ENCODE data around the gene DENND4A.

Gene DENND4A

GRCh38 chr15:65787260-65787659 is 4.8 kb downstream of the DENND4A start:
- Histone ChIP-seq H2BK120ac (ENCODE audit: low read depth, low read length) (no peak overlapping the region), H3K18ac (ENCODE audit: low read length) (no peak overlapping the region), H2AFZ (ENCODE audit: low read length) (no peak overlapping the region), H3K27ac (replicated peaks; ENCODE audit: low read length) (no peak overlapping the region), H2BK15ac (ENCODE audit: low read length) (no peak overlapping the region), H4K91ac (ENCODE audit: low read depth, low read length, poor library complexity) (no peak overlapping the region), H3K4me2 (ENCODE audit: insufficient read depth, low read length, poor library complexity, severe bottlenecking) (no peak overlapping the region), H2AK5ac (ENCODE audit: low read depth, low read length) (no peak overlapping the region), H3K23ac (ENCODE audit: low read depth, low read length, poor library complexity) (no peak overlapping the region), H4K8ac (ENCODE audit: low read depth, low read length) (no peak overlapping the region), H3K36me3 (replicated peaks in 1 of 2; ENCODE audit: control insufficient read depth in 2 of 2, insufficient read depth in 2 of 2, low read length in 2 of 2) (no peaks in the 10 kb centered on the region), H3K14ac (ENCODE audit: low read length) (no peak overlapping the region), H2BK12ac (ENCODE audit: low read length) (no peak overlapping the region), H3K79me1 (ENCODE audit: low read depth, low read length) (no peaks in the 10 kb centered on the region), H3K4me1 (ENCODE audit: control insufficient read depth in 2 of 2, insufficient read depth in 1 of 2, low read depth in 1 of 2, low read length in 2 of 2) (no peaks in the 10 kb centered on the region), H3K9me3 (replicated peaks in 1 of 2; ENCODE audit: control insufficient read depth in 2 of 2, insufficient read depth in 1 of 2, low read depth in 1 of 2, low read length in 2 of 2) (no peaks in the 10 kb centered on the region), H3K4me3 (ENCODE audit: low read length in 2 of 2) (no peak overlapping the region), H3K27me3 (ENCODE audit: control insufficient read depth in 3 of 3, insufficient read depth in 3 of 3, low read depth in 1 of 3, low read length in 3 of 3) (no peaks in the 10 kb centered on the region), H3K9ac (ENCODE audit: low read depth, low read length, poor library complexity) (no peak overlapping the region), H2BK5ac (ENCODE audit: low read length) (no peak overlapping the region), H3K4ac (ENCODE audit: low read length) (no peak overlapping the region)
- no peak for DNase-seq (ENCODE audit: low spot score)
- WGBS, 2 donors (ENCODE audit: extremely low coverage in 2 of 2, insufficient read length in 2 of 2, insufficient replicate concordance in 1 of 2), result no CpG with 5 or more reads among the region's 2 CpGs

- H2BK5ac ChIP-seq (ENCODE audit: low read length), result no peak overlapping the region
- no peak overlapping the region for H3K4ac ChIP-seq (ENCODE audit: low read length)
- no peak overlapping the region for H2BK15ac ChIP-seq (ENCODE audit: low read length)
- H3K18ac ChIP-seq (ENCODE audit: low read length), result no peak overlapping the region
- WGBS, 2 donors (ENCODE audit: extremely low coverage in 2 of 2, insufficient read length in 2 of 2, insufficient replicate concordance in 1 of 2), result no CpG with 5 or more reads among the region's 6 CpGs
- no peaks in the 10 kb centered on the region for H3K27me3 ChIP-seq (ENCODE audit: control insufficient read depth in 3 of 3, insufficient read depth in 3 of 3, low read depth in 1 of 3, low read length in 3 of 3)
- H3K4me3 ChIP-seq (ENCODE audit: low read length in 2 of 2), result no peak overlapping the region
- no peaks in the 10 kb centered on the region for H3K79me1 ChIP-seq (ENCODE audit: low read depth, low read length)
- H3K23ac ChIP-seq (ENCODE audit: low read depth, low read length, poor library complexity), result no peak overlapping the region
- no peak overlapping the region for H3K4me2 ChIP-seq (ENCODE audit: insufficient read depth, low read length, poor library complexity, severe bottlenecking)
- H3K27ac ChIP-seq (replicated peaks; ENCODE audit: low read length), result no peak overlapping the region
- H3K36me3 ChIP-seq (replicated peaks in 1 of 2; ENCODE audit: control insufficient read depth in 2 of 2, insufficient read depth in 2 of 2, low read length in 2 of 2), result no peaks in the 10 kb centered on the region
- H3K9ac ChIP-seq (ENCODE audit: low read depth, low read length, poor library complexity), result no peak overlapping the region
- no peak overlapping the region for H3K14ac ChIP-seq (ENCODE audit: low read length)
- no peaks in the 10 kb centered on the region for H3K9me3 ChIP-seq (replicated peaks in 1 of 2; ENCODE audit: control insufficient read depth in 2 of 2, insufficient read depth in 1 of 2, low read depth in 1 of 2, low read length in 2 of 2)
- no peaks in the 10 kb centered on the region for H3K4me1 ChIP-seq (ENCODE audit: control insufficient read depth in 2 of 2, insufficient read depth in 1 of 2, low read depth in 1 of 2, low read length in 2 of 2)
- H2AFZ ChIP-seq (ENCODE audit: low read length), result no peak overlapping the region
- no peak overlapping the region for H4K8ac ChIP-seq (ENCODE audit: low read depth, low read length)
- no peak overlapping the region for H2BK12ac ChIP-seq (ENCODE audit: low read length)
- DNase-seq (ENCODE audit: low spot score), result no peak
- H2AK5ac ChIP-seq (ENCODE audit: low read depth, low read length), result no peak overlapping the region
- no peak overlapping the region for H2BK120ac ChIP-seq (ENCODE audit: low read depth, low read length)
- H4K91ac ChIP-seq (ENCODE audit: low read depth, low read length, poor library complexity), result no peak overlapping the region
These were observed 6.9 kb downstream of the DENND4A start for GRCh38 chr15:65785151-65785550.

GRCh38 chr15:65783872-65784271 is 8.2 kb downstream of the DENND4A start:
- no peak overlapping the region for H3K27ac ChIP-seq (replicated peaks; ENCODE audit: low read length)
- H4K8ac ChIP-seq (ENCODE audit: low read depth, low read length), result no peak overlapping the region
- WGBS, 2 donors (ENCODE audit: extremely low coverage in 2 of 2, insufficient read length in 2 of 2, insufficient replicate concordance in 1 of 2), result no CpG with 5 or more reads among the region's 5 CpGs
- H3K36me3 ChIP-seq (replicated peaks in 1 of 2; ENCODE audit: control insufficient read depth in 2 of 2, insufficient read depth in 2 of 2, low read length in 2 of 2), result no peaks in the 10 kb centered on the region
- no peak overlapping the region for H4K91ac ChIP-seq (ENCODE audit: low read depth, low read length, poor library complexity)
- H3K9ac ChIP-seq (ENCODE audit: low read depth, low read length, poor library complexity), result no peak overlapping the region
- no peak overlapping the region for H3K23ac ChIP-seq (ENCODE audit: low read depth, low read length, poor library complexity)
- H3K79me1 ChIP-seq (ENCODE audit: low read depth, low read length), result no peaks in the 10 kb centered on the region
- no peak overlapping the region for H3K18ac ChIP-seq (ENCODE audit: low read length)
- no peak overlapping the region for H2AK5ac ChIP-seq (ENCODE audit: low read depth, low read length)
- H3K27me3 ChIP-seq (ENCODE audit: control insufficient read depth in 3 of 3, insufficient read depth in 3 of 3, low read depth in 1 of 3, low read length in 3 of 3), result no peaks in the 10 kb centered on the region
- no peak for DNase-seq (ENCODE audit: low spot score)
- no peak overlapping the region for H2BK15ac ChIP-seq (ENCODE audit: low read length)
- H3K4me2 ChIP-seq (ENCODE audit: insufficient read depth, low read length, poor library complexity, severe bottlenecking), result no peak overlapping the region
- H3K4me3 ChIP-seq (ENCODE audit: low read length in 2 of 2), result no peak overlapping the region
- no peak overlapping the region for H3K4ac ChIP-seq (ENCODE audit: low read length)
- no peaks in the 10 kb centered on the region for H3K4me1 ChIP-seq (ENCODE audit: control insufficient read depth in 2 of 2, insufficient read depth in 1 of 2, low read depth in 1 of 2, low read length in 2 of 2)
- H2BK12ac ChIP-seq (ENCODE audit: low read length), result no peak overlapping the region
- H2AFZ ChIP-seq (ENCODE audit: low read length), result no peak overlapping the region
- H3K14ac ChIP-seq (ENCODE audit: low read length), result no peak overlapping the region
- no peak overlapping the region for H2BK120ac ChIP-seq (ENCODE audit: low read depth, low read length)
- no peaks in the 10 kb centered on the region for H3K9me3 ChIP-seq (replicated peaks in 1 of 2; ENCODE audit: control insufficient read depth in 2 of 2, insufficient read depth in 1 of 2, low read depth in 1 of 2, low read length in 2 of 2)
- no peak overlapping the region for H2BK5ac ChIP-seq (ENCODE audit: low read length)

GRCh38 chr15:65782096-65782495 is 10.0 kb downstream of the DENND4A start:
- Histone ChIP-seq H3K36me3 (replicated peaks in 1 of 2; ENCODE audit: control insufficient read depth in 2 of 2, insufficient read depth in 2 of 2, low read length in 2 of 2) (no peaks in the 10 kb centered on the region), H3K9me3 (replicated peaks in 1 of 2; ENCODE audit: control insufficient read depth in 2 of 2, insufficient read depth in 1 of 2, low read depth in 1 of 2, low read length in 2 of 2) (no peaks in the 10 kb centered on the region), H3K4me3 (ENCODE audit: low read length in 2 of 2) (no peak overlapping the region), H2BK12ac (ENCODE audit: low read length) (no peak overlapping the region), H3K27ac (replicated peaks; ENCODE audit: low read length) (no peak overlapping the region), H2AK5ac (ENCODE audit: low read depth, low read length) (no peak overlapping the region), H3K9ac (ENCODE audit: low read depth, low read length, poor library complexity) (no peak overlapping the region), H2BK5ac (ENCODE audit: low read length) (no peak overlapping the region), H4K8ac (ENCODE audit: low read depth, low read length) (no peak overlapping the region), H2BK15ac (ENCODE audit: low read length) (no peak overlapping the region), H2AFZ (ENCODE audit: low read length) (no peak overlapping the region), H3K4ac (ENCODE audit: low read length) (no peak overlapping the region), H3K79me1 (ENCODE audit: low read depth, low read length) (no peaks in the 10 kb centered on the region), H3K18ac (ENCODE audit: low read length) (no peak overlapping the region), H3K23ac (ENCODE audit: low read depth, low read length, poor library complexity) (no peak overlapping the region), H4K91ac (ENCODE audit: low read depth, low read length, poor library complexity) (no peak overlapping the region), H3K14ac (ENCODE audit: low read length) (no peak overlapping the region), H3K4me1 (ENCODE audit: control insufficient read depth in 2 of 2, insufficient read depth in 1 of 2, low read depth in 1 of 2, low read length in 2 of 2) (no peaks in the 10 kb centered on the region), H3K4me2 (ENCODE audit: insufficient read depth, low read length, poor library complexity, severe bottlenecking) (no peak overlapping the region), H2BK120ac (ENCODE audit: low read depth, low read length) (no peak overlapping the region), H3K27me3 (ENCODE audit: control insufficient read depth in 3 of 3, insufficient read depth in 3 of 3, low read depth in 1 of 3, low read length in 3 of 3) (no peaks in the 10 kb centered on the region)
- 100% methylated on average over 1 of the region's 5 CpGs for WGBS, 2 donors (ENCODE audit: extremely low coverage in 2 of 2, insufficient read length in 2 of 2, insufficient replicate concordance in 1 of 2)
- DNase-seq (ENCODE audit: low spot score), result no peak
